SU-DHL-6 (cell line): ENCODE results near the gene LTO1.

Experiments used
- H2AFZ ChIP-seq: fragments of 200-600 bp; sonication (generic); 2 replicates; pipeline ENCODE4 v1.6.1; 2014; ENCODE audit warnings: low read depth, mild to moderate bottlenecking, moderate library complexity, mixed read lengths, antibody characterized with exemption, low read length; ENCODE audit not compliant: severe bottlenecking
- H3F3A ChIP-seq: fragments of 200-600 bp; shearing (Covaris generic); 2 replicates; pipeline ENCODE4 v1.6.0; 2016; ENCODE audit warnings: antibody characterized with exemption, mild to moderate bottlenecking; ENCODE audit not compliant: insufficient read depth
- H3K27ac ChIP-seq: fragments of 200-600 bp; sonication (generic); 2 replicates; pipeline ENCODE4 v1.5.1; 2016; ENCODE audit warnings: low read depth, mild to moderate bottlenecking, low read length, moderate library complexity, mixed read lengths
- H3K27me3 ChIP-seq: fragments of 200-600 bp; sonication (generic), shearing (Covaris generic); 2 replicates; pipeline ENCODE4 v1.6.0; 2014; ENCODE audit warnings: mild to moderate bottlenecking, low read length
- H3K36me3 ChIP-seq: fragments of 200-600 bp; sonication (generic); 2 replicates; pipeline ENCODE4 v1.6.1; 2014; ENCODE audit warnings: mild to moderate bottlenecking, low read length, mixed read lengths
- H3K4me2 ChIP-seq: fragments of 300-600, 200-600 bp; shearing (Covaris generic), sonication (generic); 2 replicates; pipeline ENCODE4 v1.6.0; 2014; ENCODE audit warnings: low read length, low read depth, mild to moderate bottlenecking; ENCODE audit not compliant: poor library complexity, severe bottlenecking
- H3K4me3 ChIP-seq: fragments of 200-600 bp; sonication (generic); 2 replicates; pipeline ENCODE4 v1.5.1; 2014; ENCODE audit warnings: antibody characterized with exemption, low read length, mild to moderate bottlenecking, mixed read lengths; ENCODE audit not compliant: insufficient read depth, poor library complexity, severe bottlenecking
- H3K79me2 ChIP-seq: fragments of 200-600 bp; sonication (generic); 2 replicates; pipeline ENCODE4 v1.6.1; 2014; ENCODE audit warnings: mild to moderate bottlenecking, low read length, moderate library complexity; ENCODE audit not compliant: insufficient read depth
- H3K9ac ChIP-seq: fragments of 200-600 bp; sonication (generic); 2 replicates; pipeline ENCODE4 v1.7.0; 2014; ENCODE audit warnings: mild to moderate bottlenecking, low read length
- H3K9me2 ChIP-seq: fragments of 200-600 bp; sonication (generic); replicated peaks from 2 replicates; pipeline ENCODE4 v1.6.1; 2014; ENCODE audit warnings: low read length; ENCODE audit not compliant: insufficient read depth
- H3K9me3 ChIP-seq: fragments of 200-600 bp; sonication (generic); 2 replicates; pipeline ENCODE4 v1.6.1; 2014; ENCODE audit warnings: low read length, mixed read lengths; ENCODE audit not compliant: insufficient read depth
- H4K20me1 ChIP-seq: fragments of 200-600 bp; sonication (generic); 2 replicates; pipeline ENCODE4 v1.6.1; 2014; ENCODE audit warnings: low read depth, mild to moderate bottlenecking, antibody characterized with exemption, low read length, moderate library complexity, mixed read lengths
- CTCF ChIP-seq: fragments of 200-600 bp; sonication (generic); IDR thresholded peaks from one replicate; pipeline ENCODE4 v1.5.1; 2017; ENCODE audit warnings: antibody characterized with exemption, mild to moderate bottlenecking, low read length, moderate library complexity; ENCODE audit not compliant: insufficient read depth, poor library complexity, severe bottlenecking
- EZH2phosphoT487 ChIP-seq: fragments of 200-600 bp; sonication (generic), shearing (Covaris generic); conservative IDR thresholded peaks from 2 replicates; pipeline ENCODE4 v1.6.1; 2018; ENCODE audit warnings: mild to moderate bottlenecking, antibody characterized with exemption, low read length, moderate library complexity, mixed read lengths

LTO1 gene

GRCh38 chr11:69703453-69703767 lies 28.3 kb upstream of the LTO1 start:
- H3K36me3 ChIP-seq, result no peaks in the 10 kb centered on the region
- H3K27me3 ChIP-seq, result no peaks in the 10 kb centered on the region
- H3F3A ChIP-seq, result no peaks in the 10 kb centered on the region
- no peaks in the 10 kb centered on the region for H4K20me1 ChIP-seq
- H3K27ac ChIP-seq, result no peak overlapping the region
- no peaks in the 10 kb centered on the region for H3K9me3 ChIP-seq
- H3K79me2 ChIP-seq, result no peaks in the 10 kb centered on the region
- no peak overlapping the region for H3K9ac ChIP-seq
- TF ChIP-seq CTCF, result no peak
- no peak for TF ChIP-seq EZH2phosphoT487
- H3K4me2 ChIP-seq, result no peak overlapping the region
- no peaks in the 10 kb centered on the region for H3K9me2 ChIP-seq
- H2AFZ ChIP-seq, result no peak overlapping the region
- H3K4me3 ChIP-seq, result no peak overlapping the region

- no peaks in the 10 kb centered on the region for H3K27me3 ChIP-seq
- no peaks in the 10 kb centered on the region for H4K20me1 ChIP-seq
- no peaks in the 10 kb centered on the region for H3K9me3 ChIP-seq
These were observed 27.8 kb upstream of the LTO1 start for GRCh38 chr11:69702769-69703452.

GRCh38 chr11:69702239-69702691 lies 27.1 kb upstream of the LTO1 start:
- H3K4me3 ChIP-seq, result no peak overlapping the region
- H3K27ac ChIP-seq, result no peak overlapping the region
- no peaks in the 10 kb centered on the region for H3K79me2 ChIP-seq
- TF ChIP-seq EZH2phosphoT487, result no peak
- TF ChIP-seq CTCF, result no peak
- no peak overlapping the region for H3K4me2 ChIP-seq
- H4K20me1 ChIP-seq, result no peaks in the 10 kb centered on the region
- no peak overlapping the region for H2AFZ ChIP-seq
- no peaks in the 10 kb centered on the region for H3K27me3 ChIP-seq
- H3K9me2 ChIP-seq, result no peaks in the 10 kb centered on the region
- H3K9me3 ChIP-seq, result no peaks in the 10 kb centered on the region
- no peak overlapping the region for H3K9ac ChIP-seq
- H3K36me3 ChIP-seq, result no peaks in the 10 kb centered on the region
- no peaks in the 10 kb centered on the region for H3F3A ChIP-seq

More at GRCh38 chr11:69702769-69703452, 27.8 kb upstream of the LTO1 start:
- H3K4me3 ChIP-seq, result no peak overlapping the region
- no peak overlapping the region for H2AFZ ChIP-seq
- H3K4me2 ChIP-seq, result no peak overlapping the region
- no peak overlapping the region for H3K9ac ChIP-seq
- H3K9me2 ChIP-seq, result no peaks in the 10 kb centered on the region
- H3K79me2 ChIP-seq, result no peaks in the 10 kb centered on the region
- H3F3A ChIP-seq, result no peaks in the 10 kb centered on the region
- no peak overlapping the region for H3K27ac ChIP-seq
- TF ChIP-seq EZH2phosphoT487, result no peak
- H3K36me3 ChIP-seq, result no peaks in the 10 kb centered on the region

GRCh38 chr11:69700278-69701140 lies 25.4 kb upstream of the LTO1 start:
- no peak overlapping the region for H3K9ac ChIP-seq
- H3K9me3 ChIP-seq, result no peaks in the 10 kb centered on the region
- no peaks in the 10 kb centered on the region for H3K36me3 ChIP-seq
- H3K9me2 ChIP-seq, result no peaks in the 10 kb centered on the region
- H2AFZ ChIP-seq, result no peak overlapping the region
- H4K20me1 ChIP-seq, result no peaks in the 10 kb centered on the region
- no peaks in the 10 kb centered on the region for H3K79me2 ChIP-seq
- H3K4me3 ChIP-seq, result no peak overlapping the region
- no peak overlapping the region for H3K27ac ChIP-seq
- H3K27me3 ChIP-seq, result no peaks in the 10 kb centered on the region
- no peaks in the 10 kb centered on the region for H3F3A ChIP-seq
- H3K4me2 ChIP-seq, result no peak overlapping the region
- no peak for TF ChIP-seq EZH2phosphoT487
- no peak for TF ChIP-seq CTCF
